Liver (tissue), 9 donors: Measurements from ENCODE around the gene ID3. TPM values are rescaled to one million over a fixed set of nuclear protein-coding genes. Genes with fewer than 3 reads are reported as not detected.

ENCODE experiments used
- DNase-seq: peaks from one replicate; pipeline ENCODE4 v3.0.0-alpha.2; 2017; ENCODE audit warnings: low spot score
- H3K27ac ChIP-seq, 2 donors: one replicate each; pipeline ENCODE4 v1.7.0; 2013; ENCODE audit warnings: inconsistent platforms in 2 of 2, low read length in 2 of 2, control low read depth in 1 of 2, low read depth in 1 of 2, mild to moderate bottlenecking in 1 of 2
- H3K27me3 ChIP-seq, 4 donors: one replicate each; pipeline versions ENCODE4 v1.6.1 to v1.7.0; 2013; ENCODE audit warnings: low read length in 3 of 4, inconsistent platforms in 1 of 4, mild to moderate bottlenecking in 1 of 4, moderate library complexity in 1 of 4; ENCODE audit not compliant: control insufficient read depth in 4 of 4, insufficient read depth in 4 of 4
- H3K36me3 ChIP-seq, 4 donors: one replicate each; pipeline versions ENCODE4 v1.6.1 to v1.7.0; 2013; ENCODE audit warnings: low read length in 3 of 4, mild to moderate bottlenecking in 3 of 4, low read depth in 1 of 4, moderate library complexity in 1 of 4; ENCODE audit not compliant: control insufficient read depth in 4 of 4, insufficient read depth in 3 of 4
- H3K4me1 ChIP-seq, 4 donors: one replicate each; pipeline versions ENCODE4 v1.6.1 to v1.7.0; 2013; ENCODE audit warnings: low read length in 3 of 4, mild to moderate bottlenecking in 3 of 4, moderate library complexity in 1 of 4; ENCODE audit not compliant: control insufficient read depth in 4 of 4, insufficient read depth in 4 of 4
- H3K4me3 ChIP-seq, 3 donors: one replicate each; pipeline versions ENCODE4 v1.6.1 to v1.7.0; 2013; ENCODE audit warnings: low read length in 3 of 3, control low read depth in 1 of 3, low read depth in 1 of 3, mild to moderate bottlenecking in 1 of 3
- H3K9ac ChIP-seq, 2 donors: one replicate each; pipeline ENCODE4 v1.7.0; 2013; ENCODE audit warnings: low read length in 2 of 2, mild to moderate bottlenecking in 2 of 2, moderate library complexity in 2 of 2, control low read depth in 1 of 2, low read depth in 1 of 2
- H3K9me3 ChIP-seq, 4 donors: one replicate each; pipeline versions ENCODE4 v1.6.1 to v1.7.0; 2013; ENCODE audit warnings: low read length in 3 of 4; ENCODE audit not compliant: control insufficient read depth in 4 of 4
- ATF3 ChIP-seq: IDR thresholded peaks from 2 replicates; pipeline ENCODE4 v1.6.1; 2016; ENCODE audit warnings: antibody characterized with exemption
- CTCF ChIP-seq: fragments of 150-350 bp; IDR thresholded peaks from 2 replicates; pipeline ENCODE4 v1.5.1; 2017; ENCODE audit warnings: improper control_type of control experiment, low read depth, low read length; ENCODE audit not compliant: missing input control
- FOXA2 ChIP-seq: IDR thresholded peaks from 2 replicates; pipeline ENCODE4 v1.6.1; 2016; ENCODE audit warnings: antibody characterized with exemption
- GABPA ChIP-seq, 2 donors: IDR thresholded peaks in 1 of 2; conservative IDR thresholded peaks in 1 of 2; 2 replicates each; pipeline ENCODE4 v1.6.1; 2016; ENCODE audit warnings: antibody characterized with exemption in 2 of 2, mild to moderate bottlenecking in 1 of 2, moderate library complexity in 1 of 2
- HNF4G ChIP-seq: IDR thresholded peaks from 2 replicates; pipeline ENCODE4 v1.6.1; 2016; ENCODE audit warnings: antibody characterized with exemption
- JUND ChIP-seq, 2 donors: IDR thresholded peaks; 2 replicates each; pipeline ENCODE4 v1.6.1; 2016; ENCODE audit warnings: antibody characterized with exemption in 2 of 2
- REST ChIP-seq: IDR thresholded peaks from 2 replicates; pipeline ENCODE4 v1.6.1; 2016; ENCODE audit warnings: antibody characterized with exemption, mild to moderate bottlenecking
- RXRA ChIP-seq, 2 donors: IDR thresholded peaks; 2 replicates each; pipeline ENCODE4 v1.6.1; 2017 to 2018; ENCODE audit warnings: antibody characterized with exemption in 2 of 2, mild to moderate bottlenecking in 1 of 2
- YY1 ChIP-seq: IDR thresholded peaks from 2 replicates; pipeline ENCODE4 v1.6.1; 2016; ENCODE audit warnings: antibody characterized with exemption, mild to moderate bottlenecking
- ZBTB33 ChIP-seq: IDR thresholded peaks from 2 replicates; pipeline ENCODE4 v1.6.1; 2016; ENCODE audit warnings: antibody characterized with exemption
- WGBS: extraction: QIAGEN DNeasy Blood & Tissue Kit; methylation state at CpG from one replicate; pipeline ENCODE4 v1.1.7; 2013; 5-methylcytosine and 5-hydroxymethylcytosine counted together
- polyA plus RNA-seq, 2 donors: library from polyadenylated mRNA; stranded (reverse) in 1 of 2; unstranded in 1 of 2; fragments of 200-250 nt in 1 of 2; fragments of >200 nt in 1 of 2; fragmentation: Nextera tagmentation in 1 of 2; extraction: Ambion mirVana in 1 of 2; gene quantifications; one replicate each; pipeline versions ENCODE4 v1.2.1 to v1.2.3, GENCODE V29; 2013 to 2015
- total RNA-seq, 2 donors: library from RNA; depleted of rRNA; stranded (reverse); fragments of >200 nt; gene quantifications; one replicate each; pipeline ENCODE4 v1.2.3, GENCODE V29; 2014
- donor health status: healthy.
- donor health status: healthy.
- donor health status: healthy.
- donor health status: healthy.
- donor health status: healthy.

The ID3 gene
- total and polyA plus RNA-seq, 4 donors = 21.6 to 42.6 (median 37.9) TPM

GRCh38 chr1:23553231-23554126 is 5.8 kb downstream of the ID3 start:
- Histone ChIP-seq H3K9ac (no peak overlapping the region), H3K4me3 (no peak overlapping the region)
- DNase-seq = no peak

GRCh38 chr1:23551849-23552248 is 7.5 kb downstream of the ID3 start:
- H3K9me3 ChIP-seq = no peaks in the 10 kb centered on the region
- WGBS = 87% methylated on average over 4 of the region's 4 CpGs
- H3K4me3 ChIP-seq = no peak overlapping the region
- H3K27ac ChIP-seq = no peak overlapping the region
- no peak for DNase-seq
- H3K36me3 ChIP-seq = no peaks in the 10 kb centered on the region
- no peak overlapping the region for H3K9ac ChIP-seq
- H3K4me1 ChIP-seq = peaks cover 0 to 15% (median 7%) of the 10 kb centered on the region in 4 donors
- no peaks in the 10 kb centered on the region for H3K27me3 ChIP-seq
- TF ChIP-seq ATF3 (no peak), JUND (IDR thresholded peaks at IDR 0.05) (no peak), YY1 (no peak), HNF4G (no peak), CTCF (no peak), GABPA (IDR thresholded peaks at IDR 0.05 in 1 of 2, conservative IDR thresholded peaks at IDR 0.05 in 1 of 2) (no peak), FOXA2 (no peak), ZBTB33 (no peak)

More at GRCh38 chr1:23553231-23554126, 5.8 kb downstream of the ID3 start:
- H3K36me3 ChIP-seq = no peaks in the 10 kb centered on the region
- peak overlapping the region; percentile 71 to 73 for H3K27ac ChIP-seq
- TF ChIP-seq JUND (IDR thresholded peaks at IDR 0.05) = no peak
- no peak for TF ChIP-seq YY1
- no peak for TF ChIP-seq FOXA2
- TF ChIP-seq RXRA (IDR thresholded peaks at IDR 0.05) = no peak
- no peak for TF ChIP-seq ATF3
- TF ChIP-seq REST = no peak
- no peak for TF ChIP-seq CTCF
- H3K27me3 ChIP-seq = no peaks in the 10 kb centered on the region
- peaks cover 0 to 22% (median 8%) of the 10 kb centered on the region in 4 donors for H3K4me1 ChIP-seq
- WGBS = 76% methylated on average over 21 of the region's 21 CpGs
- no peaks in the 10 kb centered on the region for H3K9me3 ChIP-seq
